Upper lobe of left lung (tissue), 6 donors: ENCODE measurements around the gene FAM162A. TPM values are rescaled to one million over a fixed set of nuclear protein-coding genes. Genes with fewer than 3 reads are reported as not detected.

Source experiments
- ATAC-seq, 2 donors: fragments of 200-7000 bp; cut with Tn5 transposase; one replicate each; pipeline ENCODE4 v1.9.1; 2022; ENCODE audit warnings: mild to moderate bottlenecking in 2 of 2, moderate library complexity in 2 of 2; ENCODE audit not compliant: low FRiP score in 2 of 2
- DNase-seq, 2 donors: peaks; one replicate each; pipeline ENCODE4 v3.0.0-alpha.2; 2019 to 2020
- H3K27ac ChIP-seq, 4 donors: fragments of 200-600 bp; sonication (generic); one replicate each; pipeline ENCODE4 v1.5.1; 2016 to 2019
- H3K27me3 ChIP-seq, 4 donors: fragments of 200-600 bp; sonication (generic); one replicate each; pipeline ENCODE4 v1.5.1; 2017 to 2019
- H3K36me3 ChIP-seq, 4 donors: fragments of 200-600 bp; sonication (generic); one replicate each; pipeline ENCODE4 v1.5.1; 2016 to 2019
- H3K4me1 ChIP-seq, 4 donors: fragments of 200-600 bp; sonication (generic); one replicate each; pipeline ENCODE4 v1.5.1; 2018 to 2019
- H3K4me3 ChIP-seq, 4 donors: fragments of 200-600 bp; sonication (generic); one replicate each; pipeline ENCODE4 v1.5.1; 2017 to 2019; ENCODE audit warnings: mild to moderate bottlenecking in 2 of 4, moderate library complexity in 1 of 4
- H3K9me3 ChIP-seq, 4 donors: fragments of 200-600 bp; sonication (generic); one replicate each; pipeline ENCODE4 v1.5.1; 2018 to 2019
- EP300 ChIP-seq, 4 donors: sonication (generic); formaldehyde crosslinking; IDR thresholded peaks; one replicate each; pipeline ENCODE4 v1.5.1; 2017; ENCODE audit warnings: antibody characterized with exemption in 4 of 4, control low read depth in 2 of 4
- POLR2A ChIP-seq, 4 donors: fragments of 450-650 bp; IDR thresholded peaks; one replicate each; pipeline ENCODE4 v1.5.1; 2016 to 2017; ENCODE audit warnings: antibody characterized with exemption in 4 of 4, mild to moderate bottlenecking in 2 of 4
- POLR2AphosphoS5 ChIP-seq, 2 donors: sonication (generic); formaldehyde crosslinking; IDR thresholded peaks; one replicate each; pipeline ENCODE4 v1.5.1; 2017; ENCODE audit warnings: antibody characterized with exemption in 2 of 2
- WGBS, 2 donors: methylation state at CpG; one replicate each; pipeline ENCODE4 v1.1.5; 2017 to 2018; 5-methylcytosine and 5-hydroxymethylcytosine counted together
- total RNA-seq, 6 donors: library from RNA; depleted of rRNA in 4 of 6; stranded (reverse); fragments of >200 nt in 4 of 6; gene quantifications; one replicate each; pipeline versions ENCODE4 v1.1.0 to v1.2.1, GENCODE V29; 2016 to 2021
- TF ChIP-seq, protein P1 (sequence below), 6 experiments: fragments of 450-650 bp in 4 of 6; fragments of 200-600 bp in 2 of 6; sonication (generic) in 2 of 6; IDR thresholded peaks; one replicate each; pipeline ENCODE4 v1.5.1; 2016 to 2019; ENCODE audit warnings: antibody characterized with exemption in 6 of 6
- donor health status: DM: no; HTN: no; CAD: no; lungs with moderate emphysema.
- donor health status: DM: no; HTN: yes; CAD: no; lungs with severe emphysema.

The FAM162A gene
- total RNA-seq, 6 donors from 2014 or later, result 4.2 to 29.0 (median 16.0) TPM

DNA sequence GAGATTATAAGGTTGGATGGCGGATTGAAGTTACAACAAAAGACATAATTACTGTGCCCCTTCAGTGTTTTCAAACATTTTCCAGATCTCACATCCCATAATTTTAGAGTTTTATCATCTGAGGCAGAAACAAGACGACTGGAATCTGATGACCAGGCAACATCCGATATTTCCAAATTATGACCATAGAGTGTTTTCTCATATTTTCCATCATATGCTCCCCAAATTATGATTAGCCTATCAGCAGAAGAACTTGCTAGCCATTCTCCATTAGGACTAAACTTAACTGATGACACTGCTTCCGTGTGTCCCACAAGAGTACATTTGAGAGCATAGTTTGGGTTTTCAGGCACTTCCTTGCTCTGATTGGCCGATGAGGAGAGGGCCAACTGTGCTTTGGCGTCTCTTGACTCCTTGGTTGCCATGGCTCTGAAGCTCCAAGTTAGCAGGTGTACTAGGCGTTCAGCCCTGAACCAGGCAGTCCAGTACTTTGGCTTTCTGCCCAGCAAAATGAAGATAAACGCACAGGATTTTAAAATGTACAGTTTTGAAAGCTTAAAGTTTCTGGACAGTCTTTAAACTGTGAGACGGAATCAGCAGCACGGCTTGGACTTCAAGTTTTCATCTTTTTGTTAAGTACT, 31.2 kb downstream of the FAM162A start:
- 21 to 24% methylated on average over 10 of the region's 10 CpGs for WGBS, 2 donors
- no peaks in the 10 kb centered on the region for H3K9me3 ChIP-seq
- ATAC-seq (peak; percentile 65 to 90), DNase-seq (peak in 1 of 2 donors; percentile 85)
- peak overlapping the region; percentile 85 to 91 (median 87) for H3K27ac ChIP-seq
- H3K36me3 ChIP-seq, result peaks cover 0 to 20% (median 2%) of the 10 kb centered on the region in 4 donors
- no peaks in the 10 kb centered on the region for H3K27me3 ChIP-seq
- TF ChIP-seq POLR2A (IDR thresholded peaks at IDR 0.05) (no peak), POLR2AphosphoS5 (IDR thresholded peaks at IDR 0.05) (no peak), EP300 (IDR thresholded peaks at IDR 0.05) (no peak)
- TF ChIP-seq, protein P1, sequence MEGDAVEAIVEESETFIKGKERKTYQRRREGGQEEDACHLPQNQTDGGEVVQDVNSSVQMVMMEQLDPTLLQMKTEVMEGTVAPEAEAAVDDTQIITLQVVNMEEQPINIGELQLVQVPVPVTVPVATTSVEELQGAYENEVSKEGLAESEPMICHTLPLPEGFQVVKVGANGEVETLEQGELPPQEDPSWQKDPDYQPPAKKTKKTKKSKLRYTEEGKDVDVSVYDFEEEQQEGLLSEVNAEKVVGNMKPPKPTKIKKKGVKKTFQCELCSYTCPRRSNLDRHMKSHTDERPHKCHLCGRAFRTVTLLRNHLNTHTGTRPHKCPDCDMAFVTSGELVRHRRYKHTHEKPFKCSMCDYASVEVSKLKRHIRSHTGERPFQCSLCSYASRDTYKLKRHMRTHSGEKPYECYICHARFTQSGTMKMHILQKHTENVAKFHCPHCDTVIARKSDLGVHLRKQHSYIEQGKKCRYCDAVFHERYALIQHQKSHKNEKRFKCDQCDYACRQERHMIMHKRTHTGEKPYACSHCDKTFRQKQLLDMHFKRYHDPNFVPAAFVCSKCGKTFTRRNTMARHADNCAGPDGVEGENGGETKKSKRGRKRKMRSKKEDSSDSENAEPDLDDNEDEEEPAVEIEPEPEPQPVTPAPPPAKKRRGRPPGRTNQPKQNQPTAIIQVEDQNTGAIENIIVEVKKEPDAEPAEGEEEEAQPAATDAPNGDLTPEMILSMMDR (IDR thresholded peaks at IDR 0.05), result no peak
- H3K4me3 ChIP-seq, result peak overlapping the region; percentile 68 to 90 (median 74)
- peaks cover 13 to 28% (median 22%) of the 10 kb centered on the region in 4 donors for H3K4me1 ChIP-seq

DNA sequence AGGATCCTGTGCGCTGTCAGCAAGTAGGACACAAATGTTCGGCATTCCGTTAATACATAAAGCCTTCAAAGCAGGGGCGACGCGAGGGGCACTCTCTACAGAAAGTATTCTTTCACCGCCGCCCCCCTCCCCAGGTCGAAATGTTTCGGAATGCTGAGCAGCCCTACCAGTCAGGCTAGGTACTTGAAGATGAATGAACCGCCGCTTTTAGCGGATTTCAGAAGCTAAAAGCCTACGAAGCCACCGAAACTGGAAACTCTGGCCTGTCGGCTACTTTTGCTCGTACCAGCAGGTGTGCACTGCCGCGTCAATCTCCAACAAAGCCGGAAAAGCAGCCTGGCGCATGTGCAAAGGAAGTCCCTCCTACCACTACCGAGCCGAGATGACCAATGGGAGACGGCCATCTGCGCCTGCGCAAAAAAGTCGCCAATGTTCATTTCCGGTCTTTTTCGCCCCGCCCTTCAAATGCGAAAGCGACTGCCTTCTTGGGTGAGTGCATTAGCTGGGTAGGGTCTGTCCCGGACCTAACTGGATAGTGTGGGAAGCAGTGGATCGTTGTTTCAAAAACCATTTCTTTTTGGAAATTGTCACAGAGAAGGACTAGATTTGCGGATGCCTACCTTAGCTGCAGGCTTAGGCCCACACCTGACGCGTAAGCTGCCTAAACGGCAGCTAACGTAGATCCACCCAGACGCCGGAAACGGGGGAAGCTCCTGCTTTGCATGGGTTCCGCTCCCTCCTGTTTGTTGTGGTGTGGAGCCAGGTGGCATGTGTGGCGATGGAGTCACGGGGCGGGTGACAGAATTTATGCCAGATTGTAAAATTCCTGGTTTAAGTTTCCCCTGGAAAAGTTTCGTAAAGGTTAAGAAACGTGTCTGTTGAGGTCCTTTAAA, 32.0 kb downstream of the FAM162A start, which contains the start of gene WDR5B:
WDR5B (minus strand) TSS at position 301 of the 893 bp plus-strand sequence. CDS start 534 bp downstream, outside the sequence.
- WGBS, 2 donors, result 0% methylated on average over 25 to 43 of the region's 48 CpGs
- Histone ChIP-seq H3K36me3 (peaks cover 0 to 13% (median 2%) of the 10 kb centered on the region in 4 donors), H3K4me1 (peaks cover 13 to 28% (median 22%) of the 10 kb centered on the region in 4 donors), H3K9me3 (no peaks in the 10 kb centered on the region), H3K27me3 (no peaks in the 10 kb centered on the region), H3K27ac (peak within 1 kb of the TSS; percentile 85 to 91 (median 87)), H3K4me3 (peak within 1 kb of the TSS; percentile 68 to 90 (median 74))
- DNase-seq, result peak; percentile 34 to 96
- peak in 1 of 4 donors; percentile 15 for TF ChIP-seq EP300 (IDR thresholded peaks at IDR 0.05)
- peak in 3 of 4 donors; percentile 67 to 91 (median 86) for TF ChIP-seq POLR2A (IDR thresholded peaks at IDR 0.05)
- TF ChIP-seq, protein P1 (IDR thresholded peaks at IDR 0.05), result peak in 1 of 6 experiments; percentile 22
- TF ChIP-seq POLR2AphosphoS5 (IDR thresholded peaks at IDR 0.05), result peak; percentile 85 to 92
- ATAC-seq, result peak; percentile 97 to 98

DNA sequence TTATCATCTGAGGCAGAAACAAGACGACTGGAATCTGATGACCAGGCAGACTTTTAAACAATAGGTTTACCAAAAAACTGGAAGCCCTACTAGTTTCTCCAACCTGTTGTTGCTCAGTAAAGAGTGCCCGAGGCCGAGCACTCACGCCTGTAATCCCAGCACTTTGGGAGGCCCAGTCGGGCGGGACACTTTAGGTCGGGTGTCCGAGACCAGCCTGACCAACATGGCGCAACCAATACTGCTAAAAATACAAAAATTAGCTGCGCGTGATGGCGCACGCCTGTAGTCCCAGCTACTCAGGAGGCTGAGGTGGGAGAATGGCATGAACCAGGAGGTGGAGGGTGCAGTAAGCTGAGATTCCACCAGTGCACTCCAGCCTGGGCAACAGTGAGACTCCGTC, 33.0 kb downstream of the FAM162A start:
- H3K4me3 ChIP-seq, result peak overlapping the region; percentile 68 to 90 (median 74)
- H3K9me3 ChIP-seq, result no peaks in the 10 kb centered on the region
- TF ChIP-seq POLR2AphosphoS5 (IDR thresholded peaks at IDR 0.05) (no peak), EP300 (IDR thresholded peaks at IDR 0.05) (no peak), POLR2A (IDR thresholded peaks at IDR 0.05) (no peak)
- TF ChIP-seq, protein P1 (IDR thresholded peaks at IDR 0.05), result no peak
- H3K36me3 ChIP-seq, result peaks cover 0 to 13% (median 0%) of the 10 kb centered on the region in 4 donors
- DNase-seq, result no peak
- 49 to 54% methylated on average over 9 to 14 of the region's 14 CpGs for WGBS, 2 donors
- ATAC-seq, result no peak
- H3K27me3 ChIP-seq, result no peaks in the 10 kb centered on the region
- peak overlapping the region; percentile 85 to 91 (median 87) for H3K27ac ChIP-seq
- H3K4me1 ChIP-seq, result peaks cover 13 to 28% (median 22%) of the 10 kb centered on the region in 4 donors

DNA sequence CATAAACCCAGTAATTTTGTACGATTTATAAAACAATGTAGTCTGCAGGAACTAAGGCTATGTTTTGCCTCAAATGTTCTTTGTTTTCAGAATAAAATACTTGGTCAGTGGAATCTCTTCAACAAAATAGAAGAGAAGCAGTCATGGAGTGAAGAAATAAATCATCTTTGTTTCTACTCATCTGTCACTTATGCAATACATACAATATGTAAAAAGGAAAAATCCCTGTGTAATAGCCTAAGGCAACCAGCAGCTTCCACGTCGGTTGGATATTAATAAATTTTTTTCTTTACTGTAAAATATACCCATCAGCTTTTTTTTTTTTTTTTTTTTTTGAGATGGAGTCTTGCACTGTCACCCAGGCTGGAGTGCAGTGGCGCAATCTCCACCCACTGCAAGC, 37.1 kb downstream of the FAM162A start:
- no peak for ATAC-seq

More for the DNA sequence above, 37.1 kb downstream of the FAM162A start:
- Histone ChIP-seq H3K27ac (no peak overlapping the region), H3K4me3 (no peak overlapping the region), H3K9me3 (no peaks in the 10 kb centered on the region), H3K27me3 (no peaks in the 10 kb centered on the region), H3K4me1 (peaks cover 7 to 12% (median 9%) of the 10 kb centered on the region in 4 donors), H3K36me3 (peaks cover 7 to 31% (median 10%) of the 10 kb centered on the region in 4 donors)
- WGBS, 2 donors, result 88 to 93% methylated on average over 4 of the region's 4 CpGs
- TF ChIP-seq, protein P1 (IDR thresholded peaks at IDR 0.05), result no peak
- TF ChIP-seq POLR2AphosphoS5 (IDR thresholded peaks at IDR 0.05) (no peak), EP300 (IDR thresholded peaks at IDR 0.05) (no peak), POLR2A (IDR thresholded peaks at IDR 0.05) (no peak)
- no peak for DNase-seq
